ENCODE measurements around the gene ZNF90. TPM values are rescaled to one million over a fixed set of nuclear protein-coding genes. Genes with fewer than 3 reads are reported as not detected.
"Not testable (repeated sequence)": the region's sequence is repeated elsewhere in the genome, so short reads cannot be mapped to it uniquely, and the experiment has no call there.

Gene ZNF90
- total and polyA plus RNA-seq, 7 donors = 1.5 to 4.6 (median 2.8) TPM; not detected in 1

GRCh38 chr19:20103091-20103740, 25.4 kb downstream of the ZNF90 start:
- DNase-seq = no peak
- Histone ChIP-seq H3K4me1 (no peaks in the 10 kb centered on the region), H3K4me3 (no peak overlapping the region), H3K27ac (no peak overlapping the region), H3K36me3 (peaks cover 0 to 13% (median 0%) of the 10 kb centered on the region in 4 donors), H3K9me3 (peaks cover 0 to 32% (median 6%) of the 10 kb centered on the region in 4 donors), H3K27me3 (no peaks in the 10 kb centered on the region)
- no peak for TF ChIP-seq POLR2AphosphoS5 (IDR thresholded peaks at IDR 0.05)
- no peak for TF ChIP-seq EP300 (IDR thresholded peaks at IDR 0.05)
- no peak for TF ChIP-seq POLR2A (IDR thresholded peaks at IDR 0.05)
- no peak for TF ChIP-seq CTCF (IDR thresholded peaks at IDR 0.05)
- 88 to 89% methylated on average over 5 of the region's 5 CpGs for WGBS, 2 donors
- intact Hi-C loops (cut with DNase I) = no loop called here

- no peak for TF ChIP-seq EP300 (IDR thresholded peaks at IDR 0.05)
- no peak for TF ChIP-seq CTCF (IDR thresholded peaks at IDR 0.05)
- no peak for TF ChIP-seq POLR2A (IDR thresholded peaks at IDR 0.05)
- no peak for TF ChIP-seq POLR2AphosphoS5 (IDR thresholded peaks at IDR 0.05)
- Histone ChIP-seq H3K4me3 (no peak overlapping the region), H3K27ac (no peak overlapping the region), H3K27me3 (no peaks in the 10 kb centered on the region), H3K36me3 (peaks cover 0 to 19% (median 0%) of the 10 kb centered on the region in 4 donors), H3K4me1 (no peaks in the 10 kb centered on the region), H3K9me3 (peaks cover 1 to 22% (median 5%) of the 10 kb centered on the region in 4 donors)
- 95 to 97% methylated on average over 3 of the region's 3 CpGs for WGBS, 2 donors
- no peak for DNase-seq
- intact Hi-C loops (cut with DNase I) = no loop called here
Measured at GRCh38 chr19:20107301-20107700, 29.5 kb downstream of the ZNF90 start.

- Histone ChIP-seq H3K9me3 (peaks cover 24 to 71% (median 52%) of the 10 kb centered on the region in 4 donors), H3K36me3 (peaks cover 0 to 52% (median 13%) of the 10 kb centered on the region in 4 donors)
- H3K27me3 ChIP-seq; H3K4me1 ChIP-seq; intact Hi-C loops (cut with DNase I); H3K4me3 ChIP-seq; DNase-seq; H3K27ac ChIP-seq: not testable (repeated sequence)
- WGBS, 2 donors = 96 to 98% methylated on average over 6 of the region's 6 CpGs
Measured at GRCh38 chr19:20118064-20118839, 40.5 kb downstream of the ZNF90 start.

GRCh38 chr19:20124879-20125278, 47.1 kb downstream of the ZNF90 start:
- H3K27ac ChIP-seq = no peak overlapping the region
- intact Hi-C loops (cut with DNase I) = no loop called here
- 97% methylated on average over 23 of the region's 23 CpGs for WGBS, 2 donors
- H3K4me3 ChIP-seq = no peak overlapping the region
- peaks cover 7 to 32% (median 28%) of the 10 kb centered on the region in 4 donors for H3K9me3 ChIP-seq
- no peak for DNase-seq
- no peaks in the 10 kb centered on the region for H3K4me1 ChIP-seq
- peaks cover 0 to 11% (median 0%) of the 10 kb centered on the region in 4 donors for H3K36me3 ChIP-seq
- no peaks in the 10 kb centered on the region for H3K27me3 ChIP-seq
- TF ChIP-seq POLR2A (IDR thresholded peaks at IDR 0.05) = no peak
- TF ChIP-seq POLR2AphosphoS5 (IDR thresholded peaks at IDR 0.05) = no peak
- no peak for TF ChIP-seq CTCF (IDR thresholded peaks at IDR 0.05)
- no peak for TF ChIP-seq EP300 (IDR thresholded peaks at IDR 0.05)

GRCh38 chr19:20132933-20133332, 55.1 kb downstream of the ZNF90 start:
- intact Hi-C loops (cut with DNase I); DNase-seq; H3K36me3 ChIP-seq; H3K27ac ChIP-seq; H3K4me1 ChIP-seq; H3K27me3 ChIP-seq; H3K4me3 ChIP-seq: not testable (repeated sequence)
- WGBS, 2 donors = 83 to 84% methylated on average over 2 of the region's 2 CpGs
- peaks cover 0 to 19% (median 6%) of the 10 kb centered on the region in 4 donors for H3K9me3 ChIP-seq

- H3K27me3 ChIP-seq; H3K27ac ChIP-seq; H3K4me3 ChIP-seq; H3K36me3 ChIP-seq; H3K4me1 ChIP-seq; DNase-seq; intact Hi-C loops (cut with DNase I): not testable (repeated sequence)
- WGBS, 2 donors = 94 to 98% methylated on average over 26 to 27 of the region's 29 CpGs
- H3K9me3 ChIP-seq = peaks cover 0 to 18% (median 2%) of the 10 kb centered on the region in 4 donors
Measured at GRCh38 chr19:20137714-20138113, 59.9 kb downstream of the ZNF90 start.
